GM23248 (cell line): ENCODE measurements around the gene OR2L8. TPM values are rescaled to one million over a fixed set of nuclear protein-coding genes. Genes with fewer than 3 reads are reported as not detected.
A peak's percentile ranks its signal among the peaks of the same experiment; 100 is the strongest.

Source experiments
- DNase-seq: peaks from one replicate; pipeline ENCODE4 v3.0.0-alpha.2; 2015
- H2AFZ ChIP-seq: fragments of 200-600 bp; sonication (generic); 2 replicates; pipeline ENCODE4 v1.6.1; 2016; ENCODE audit warnings: antibody characterized with exemption
- H3F3A ChIP-seq: fragments of 200-600 bp; sonication (generic); 2 replicates; pipeline ENCODE4 v1.6.1; 2016; ENCODE audit warnings: mild to moderate bottlenecking, antibody characterized with exemption, mixed run types; ENCODE audit not compliant: insufficient read depth
- H3K27ac ChIP-seq: fragments of 200-600 bp; sonication (generic); 2 replicates; pipeline ENCODE4 v1.5.1; 2016; ENCODE audit warnings: mild to moderate bottlenecking
- H3K27me3 ChIP-seq: fragments of 200-600 bp; sonication (generic); replicated peaks from 2 replicates; pipeline ENCODE4 v1.6.1; 2016; ENCODE audit warnings: mild to moderate bottlenecking; ENCODE audit not compliant: insufficient read depth
- H3K36me3 ChIP-seq: fragments of 200-600 bp; sonication (generic); 2 replicates; pipeline ENCODE4 v1.6.1; 2016; ENCODE audit warnings: low read depth, mild to moderate bottlenecking
- H3K4me1 ChIP-seq: fragments of 200-600 bp; sonication (generic); 2 replicates; pipeline ENCODE4 v1.6.1; 2016; ENCODE audit warnings: mild to moderate bottlenecking; ENCODE audit not compliant: insufficient read depth
- H3K4me2 ChIP-seq: fragments of 200-600 bp; sonication (generic); one replicate; pipeline ENCODE4 v1.6.1; 2016; ENCODE audit warnings: mild to moderate bottlenecking; ENCODE audit not compliant: unreplicated experiment
- H3K4me3 ChIP-seq: fragments of 200-600 bp; sonication (generic); 2 replicates; pipeline ENCODE4 v1.5.1; 2016; ENCODE audit warnings: mild to moderate bottlenecking
- H3K79me2 ChIP-seq: fragments of 200-600 bp; sonication (generic); 2 replicates; pipeline ENCODE4 v1.6.1; 2016; ENCODE audit warnings: mild to moderate bottlenecking; ENCODE audit not compliant: insufficient read depth
- H3K9ac ChIP-seq: fragments of 200-600 bp; sonication (generic); 2 replicates; pipeline ENCODE4 v1.6.1; 2016; ENCODE audit warnings: mild to moderate bottlenecking
- H3K9me2 ChIP-seq: fragments of 200-600 bp; sonication (generic); 2 replicates; pipeline ENCODE4 v1.6.1; 2016; ENCODE audit warnings: mixed run types, mild to moderate bottlenecking, moderate library complexity; ENCODE audit not compliant: insufficient read depth
- H3K9me3 ChIP-seq: fragments of 200-600 bp; sonication (generic); one replicate; pipeline ENCODE4 v1.6.1; 2017; ENCODE audit warnings: low read depth
- H4K20me1 ChIP-seq: fragments of 200-600 bp; sonication (generic); 2 replicates; pipeline ENCODE4 v1.6.0; 2016; ENCODE audit not compliant: insufficient read depth
- EZH2 ChIP-seq: fragments of 200-600 bp; sonication (generic); IDR thresholded peaks from 2 replicates; pipeline ENCODE4 v1.6.1; 2018; ENCODE audit warnings: antibody characterized with exemption, mild to moderate bottlenecking; ENCODE audit not compliant: insufficient read depth, poor library complexity, severe bottlenecking
- EZH2phosphoT487 ChIP-seq: fragments of 200-600 bp; sonication (generic); IDR thresholded peaks from 2 replicates; pipeline ENCODE4 v1.6.1; 2018; ENCODE audit warnings: antibody characterized with exemption, moderate library complexity, mild to moderate bottlenecking, low read depth; ENCODE audit not compliant: insufficient read depth
- WGBS, 2 experiments: methylation state at CpG; one replicate each; pipeline ENCODE4 v1.1.6; 2015 to 2017; ENCODE audit warnings: low lambda C conversion rate in 2 of 2, low coverage in 1 of 2; ENCODE audit errors: missing lambda C conversion rate in 2 of 2; 5-methylcytosine and 5-hydroxymethylcytosine counted together
- in situ Hi-C: fragments of 300-500 bp; cut with MboI; formaldehyde crosslinking; loops from 2 replicates; pipeline ENCODE4 v1.15.0; 2020
- polyA plus RNA-seq: library from polyadenylated mRNA; unstranded; fragments of >200 nt; fragmentation: Nextera tagmentation; extraction: Ambion mirVana; gene quantifications from 2 replicates; pipeline ENCODE4 v1.2.1, GENCODE V29; 2016
- total RNA-seq: library from RNA; depleted of rRNA; stranded (reverse); fragments of >200 nt; shearing (Covaris generic); gene quantifications from 2 replicates; pipeline ENCODE4 v1.2.3, GENCODE V29; 2014

Gene OR2L8
- total and polyA plus RNA-seq, 2 experiments from 2014 or later, result not detected

GRCh38 chr1:247906504-247907047 is 42.1 kb upstream of the OR2L8 start:
- H3K4me3 ChIP-seq, result no peak overlapping the region
- H2AFZ ChIP-seq, result no peak overlapping the region
- H3K4me1 ChIP-seq, result no peaks in the 10 kb centered on the region
- no peaks in the 10 kb centered on the region for H3K9me3 ChIP-seq
- 37 to 47% methylated on average over 7 of the region's 7 CpGs for WGBS, 2 experiments
- H3K4me2 ChIP-seq, result no peak overlapping the region
- in situ Hi-C loops, result no loop called here
- no peak overlapping the region for H3K27ac ChIP-seq
- no peaks in the 10 kb centered on the region for H3F3A ChIP-seq
- TF ChIP-seq EZH2phosphoT487, result no peak
- TF ChIP-seq EZH2, result no peak
- H3K27me3 ChIP-seq, result no peaks in the 10 kb centered on the region
- H3K79me2 ChIP-seq, result no peaks in the 10 kb centered on the region
- no peak overlapping the region for H3K9ac ChIP-seq
- DNase-seq, result peak; percentile 9
- no peaks in the 10 kb centered on the region for H4K20me1 ChIP-seq
- H3K36me3 ChIP-seq, result no peaks in the 10 kb centered on the region
- H3K9me2 ChIP-seq, result no peaks in the 10 kb centered on the region

GRCh38 chr1:247908766-247909165 is 39.9 kb upstream of the OR2L8 start:
- no peak overlapping the region for H2AFZ ChIP-seq
- in situ Hi-C loops, result no loop called here
- no peak overlapping the region for H3K4me2 ChIP-seq
- no peaks in the 10 kb centered on the region for H3K79me2 ChIP-seq
- no peak overlapping the region for H3K27ac ChIP-seq
- no peaks in the 10 kb centered on the region for H3K9me3 ChIP-seq
- H3K36me3 ChIP-seq, result no peaks in the 10 kb centered on the region
- no peak overlapping the region for H3K4me3 ChIP-seq
- WGBS, 2 experiments, result 26 to 34% methylated on average over 5 of the region's 5 CpGs
- H4K20me1 ChIP-seq, result no peaks in the 10 kb centered on the region
- no peaks in the 10 kb centered on the region for H3F3A ChIP-seq
- no peak overlapping the region for H3K9ac ChIP-seq
- H3K9me2 ChIP-seq, result no peaks in the 10 kb centered on the region
- H3K4me1 ChIP-seq, result no peaks in the 10 kb centered on the region
- H3K27me3 ChIP-seq, result no peaks in the 10 kb centered on the region
- TF ChIP-seq EZH2phosphoT487 (no peak), EZH2 (no peak)
- DNase-seq, result no peak

GRCh38 chr1:247913786-247914185 is 34.9 kb upstream of the OR2L8 start:
- H3K9me3 ChIP-seq, result no peaks in the 10 kb centered on the region
- no peak overlapping the region for H3K9ac ChIP-seq
- H3K4me1 ChIP-seq, result no peaks in the 10 kb centered on the region
- TF ChIP-seq EZH2phosphoT487, result no peak
- TF ChIP-seq EZH2, result no peak
- DNase-seq, result no peak
- no peaks in the 10 kb centered on the region for H3K27me3 ChIP-seq
- H3K27ac ChIP-seq, result no peak overlapping the region
- no peaks in the 10 kb centered on the region for H3K9me2 ChIP-seq
- H3K36me3 ChIP-seq, result no peaks in the 10 kb centered on the region
- H4K20me1 ChIP-seq, result no peaks in the 10 kb centered on the region
- no peak overlapping the region for H3K4me2 ChIP-seq
- H2AFZ ChIP-seq, result no peak overlapping the region
- in situ Hi-C loops, result no loop called here
- no peaks in the 10 kb centered on the region for H3F3A ChIP-seq
- 3 to 5% methylated on average over 2 of the region's 2 CpGs for WGBS, 2 experiments
- no peaks in the 10 kb centered on the region for H3K79me2 ChIP-seq
- H3K4me3 ChIP-seq, result no peak overlapping the region

DNA sequence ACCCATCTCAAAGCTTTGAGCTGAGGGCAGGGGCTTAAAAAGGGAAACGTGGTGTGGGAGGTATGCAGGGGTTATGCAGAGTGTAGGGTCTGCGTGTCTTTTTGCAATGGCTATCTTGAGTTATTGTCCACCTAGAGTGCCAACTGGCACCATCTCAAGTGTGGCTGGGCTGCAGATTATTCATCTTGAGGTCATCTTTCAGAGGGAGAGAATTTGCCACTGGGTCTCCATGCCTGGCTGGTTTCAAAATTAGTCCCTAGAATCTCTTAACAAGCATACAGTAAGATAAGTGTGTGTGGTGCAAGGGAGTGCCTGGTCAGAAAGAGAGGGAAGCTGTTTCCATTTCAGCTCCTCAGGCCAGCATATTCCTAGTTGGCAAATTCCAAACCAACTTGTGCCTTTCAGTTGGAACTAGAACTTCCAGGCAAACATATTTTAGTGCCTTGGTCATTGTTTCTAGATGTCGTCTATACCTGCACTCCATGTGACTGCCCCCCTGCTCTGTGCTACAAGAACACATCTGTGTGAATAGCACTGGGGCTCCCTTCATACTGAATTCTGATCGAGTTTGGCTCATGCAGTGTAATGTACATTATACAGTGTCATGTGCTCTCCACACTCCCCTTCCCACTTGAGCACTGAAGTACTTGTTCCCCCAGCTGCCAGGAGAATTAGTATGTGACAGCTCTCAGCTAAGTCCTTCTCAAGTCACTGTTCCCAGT is 33.6 kb upstream of the OR2L8 start:
- WGBS, 2 experiments, result 31 to 36% methylated on average over 4 of the region's 4 CpGs
- H3K4me1 ChIP-seq, result no peaks in the 10 kb centered on the region

More for the DNA sequence above, 33.6 kb upstream of the OR2L8 start:
- no peak overlapping the region for H3K27ac ChIP-seq
- no peaks in the 10 kb centered on the region for H3K9me2 ChIP-seq
- H3F3A ChIP-seq, result no peaks in the 10 kb centered on the region
- DNase-seq, result no peak
- TF ChIP-seq EZH2phosphoT487, result no peak
- TF ChIP-seq EZH2, result no peak
- H3K79me2 ChIP-seq, result no peaks in the 10 kb centered on the region
- no peak overlapping the region for H2AFZ ChIP-seq
- H3K9me3 ChIP-seq, result no peaks in the 10 kb centered on the region
- H3K4me2 ChIP-seq, result no peak overlapping the region
- no peak overlapping the region for H3K9ac ChIP-seq
- H3K4me3 ChIP-seq, result no peak overlapping the region
- H3K27me3 ChIP-seq, result no peaks in the 10 kb centered on the region
- H4K20me1 ChIP-seq, result no peaks in the 10 kb centered on the region
- in situ Hi-C loops, result no loop called here
- no peaks in the 10 kb centered on the region for H3K36me3 ChIP-seq
